Erythroblast (primary cell): ENCODE data around the gene TC2N.

Source experiments
- DNase-seq, 2 experiments: peaks; one replicate each; lab custom pipeline; 2025; lab: John Stamatoyannopoulos, UW
- GATA1 ChIP-seq: IDR thresholded peaks from 2 replicates; pipeline ENCODE4 v1.6.1; 2011; ENCODE audit warnings: low read depth, mild to moderate bottlenecking, control low read depth, low read length, moderate library complexity
- POLR2A ChIP-seq: IDR thresholded peaks from 2 replicates; pipeline ENCODE4 v1.6.1; 2011; ENCODE audit warnings: mild to moderate bottlenecking, low read length

Gene TC2N

DNA sequence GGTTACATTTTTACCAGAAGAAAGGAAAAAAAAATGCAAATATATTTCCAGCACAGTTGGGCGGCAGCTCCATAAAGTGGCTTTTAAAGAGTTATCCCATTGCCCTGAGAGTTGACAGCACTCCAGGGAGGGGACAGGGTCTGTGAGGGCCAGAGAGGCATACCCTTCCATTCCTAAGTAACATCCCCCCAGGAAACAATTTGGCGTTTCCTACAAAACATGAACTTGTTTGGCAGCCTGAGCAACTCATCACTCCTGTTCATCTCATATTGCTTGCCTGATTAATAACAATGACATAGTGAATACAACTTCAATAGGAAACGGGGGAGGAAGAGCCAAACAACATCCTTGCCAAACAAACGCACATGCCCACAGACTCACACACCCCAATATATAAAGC lies 23.3 kb downstream of the TC2N start:
- TF ChIP-seq POLR2A (no peak), GATA1 (no peak)

DNA sequence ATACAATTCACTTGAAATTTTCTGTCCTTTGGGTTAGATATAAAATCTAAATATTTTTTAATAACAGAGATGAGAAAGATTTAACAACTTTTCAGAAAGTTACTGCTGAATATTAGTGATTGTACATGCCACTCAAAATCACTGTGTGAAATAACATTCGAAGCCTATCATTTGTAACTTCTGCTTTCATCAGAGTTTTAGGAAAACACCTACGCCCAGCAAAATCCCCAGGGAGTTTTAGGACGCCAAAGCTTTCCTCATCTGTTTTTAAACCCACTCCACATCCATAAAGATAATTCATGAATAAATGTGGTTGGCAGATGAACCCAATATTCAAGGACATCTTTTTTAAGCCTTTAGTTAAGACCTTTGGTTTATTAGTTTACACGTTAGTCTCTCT lies 23.9 kb downstream of the TC2N start:
- DNase-seq = no peak
- TF ChIP-seq GATA1 (no peak), POLR2A (no peak)

More for the DNA sequence above, 23.3 kb downstream of the TC2N start:
- no peak for DNase-seq

DNA sequence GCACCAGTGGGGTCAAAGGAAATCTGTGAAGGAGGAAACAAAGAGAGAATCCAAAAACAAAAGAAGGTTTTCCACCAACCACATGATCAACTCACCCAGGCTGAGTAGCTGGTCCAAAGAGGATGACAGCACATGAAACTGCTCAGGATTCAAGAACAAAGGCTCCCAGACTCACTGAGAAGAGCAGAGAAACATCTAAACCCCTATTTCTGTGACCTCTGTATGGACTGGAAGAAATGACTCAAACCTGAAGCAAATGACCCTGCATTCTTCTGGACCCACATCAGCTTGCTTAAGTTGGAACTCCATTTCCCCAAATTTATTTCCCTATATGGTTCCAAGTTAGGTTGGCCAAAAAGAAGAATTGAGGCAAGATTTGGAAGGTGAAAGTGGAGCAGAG lies 26.3 kb downstream of the TC2N start:
- DNase-seq = no peak
- no peak for TF ChIP-seq GATA1
- no peak for TF ChIP-seq POLR2A

DNA sequence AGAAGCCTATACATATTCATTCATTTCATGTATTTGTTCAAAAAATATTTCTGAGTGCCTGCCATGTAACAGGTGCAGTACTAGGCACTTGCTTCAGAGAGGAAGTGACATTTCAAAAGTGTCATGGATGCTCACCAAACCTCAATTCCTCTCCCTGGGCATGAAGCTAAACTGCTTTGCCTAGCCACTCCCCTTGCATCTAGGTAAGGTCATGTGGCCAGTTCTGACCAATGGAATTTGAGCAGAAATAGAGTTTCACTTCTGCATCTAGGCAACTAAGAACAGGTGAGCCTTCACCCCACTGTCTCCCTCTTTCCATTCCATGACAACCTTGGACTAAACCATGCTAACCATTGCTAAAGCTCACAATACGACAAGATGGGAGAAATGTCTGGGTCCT lies 27.6 kb downstream of the TC2N start:
- DNase-seq = no peak
- TF ChIP-seq POLR2A (no peak), GATA1 (no peak)

DNA sequence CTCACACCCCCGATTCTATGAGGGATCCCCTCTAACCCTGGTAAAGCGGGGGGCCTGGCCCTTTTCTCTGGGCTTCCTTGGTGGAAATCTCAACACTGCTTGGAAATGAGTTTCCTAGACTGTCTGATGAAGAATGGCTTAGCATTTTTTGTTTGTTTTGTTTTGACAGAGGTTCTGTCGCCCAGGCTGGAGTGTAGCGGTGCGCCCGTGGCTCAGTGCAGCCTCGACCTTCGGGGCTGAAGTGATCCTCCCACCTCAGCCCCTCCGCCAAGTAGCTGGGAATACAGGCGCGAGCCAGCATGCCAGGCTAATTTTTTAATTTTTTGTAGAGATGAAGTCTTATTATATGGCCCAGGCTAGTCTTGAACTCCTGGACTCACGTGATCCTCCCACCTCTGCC lies 30.3 kb downstream of the TC2N start:
- no peak for DNase-seq
- TF ChIP-seq POLR2A (no peak), GATA1 (no peak)

DNA sequence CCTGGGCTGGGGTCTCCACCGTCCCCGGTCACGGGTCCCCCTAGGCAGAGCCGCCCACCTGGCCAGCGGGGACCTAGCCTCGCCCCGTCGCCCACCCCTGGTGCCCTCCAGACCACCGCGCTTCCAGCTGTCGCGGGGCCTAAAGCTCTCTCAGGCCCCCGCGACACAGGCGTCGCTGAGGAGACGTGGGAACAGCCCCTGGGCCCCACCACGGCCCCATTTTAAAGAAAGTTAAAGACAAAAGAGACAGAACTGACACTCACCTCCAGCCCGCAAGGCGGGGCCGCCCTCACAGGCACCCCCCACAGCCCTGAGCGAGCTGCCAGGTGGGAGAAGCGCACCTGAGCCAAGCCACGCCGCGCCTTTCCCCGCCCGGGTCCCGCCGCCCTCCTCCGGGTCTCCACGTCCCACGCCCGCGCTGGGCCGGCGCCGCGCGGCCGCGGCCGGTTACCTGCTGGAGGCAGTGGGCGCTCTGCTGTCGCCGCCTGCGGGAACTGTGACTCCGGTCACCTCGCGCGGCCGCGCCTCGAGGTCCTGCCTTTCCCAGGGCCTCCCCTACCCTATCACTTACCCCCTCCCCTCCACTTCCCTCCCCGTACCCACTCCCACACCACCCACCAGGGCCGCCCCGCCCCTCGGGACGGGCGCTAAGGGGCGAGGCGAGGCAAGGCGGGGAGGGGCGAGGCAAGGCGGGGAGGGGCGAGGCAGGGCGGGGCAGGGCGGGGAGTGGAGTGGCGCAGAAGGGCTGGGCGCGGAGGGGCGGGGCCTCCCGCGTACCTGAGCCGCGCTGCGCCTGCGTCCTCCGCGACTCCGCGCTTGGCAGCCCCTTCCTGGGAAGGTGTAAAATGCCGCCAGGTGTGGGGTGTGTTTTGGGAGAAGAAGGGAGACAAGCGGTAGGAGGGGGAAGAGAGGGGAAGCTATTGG lies 31.2 kb downstream of the TC2N start:
- DNase-seq = peak; percentile 43 to 58

DNA sequence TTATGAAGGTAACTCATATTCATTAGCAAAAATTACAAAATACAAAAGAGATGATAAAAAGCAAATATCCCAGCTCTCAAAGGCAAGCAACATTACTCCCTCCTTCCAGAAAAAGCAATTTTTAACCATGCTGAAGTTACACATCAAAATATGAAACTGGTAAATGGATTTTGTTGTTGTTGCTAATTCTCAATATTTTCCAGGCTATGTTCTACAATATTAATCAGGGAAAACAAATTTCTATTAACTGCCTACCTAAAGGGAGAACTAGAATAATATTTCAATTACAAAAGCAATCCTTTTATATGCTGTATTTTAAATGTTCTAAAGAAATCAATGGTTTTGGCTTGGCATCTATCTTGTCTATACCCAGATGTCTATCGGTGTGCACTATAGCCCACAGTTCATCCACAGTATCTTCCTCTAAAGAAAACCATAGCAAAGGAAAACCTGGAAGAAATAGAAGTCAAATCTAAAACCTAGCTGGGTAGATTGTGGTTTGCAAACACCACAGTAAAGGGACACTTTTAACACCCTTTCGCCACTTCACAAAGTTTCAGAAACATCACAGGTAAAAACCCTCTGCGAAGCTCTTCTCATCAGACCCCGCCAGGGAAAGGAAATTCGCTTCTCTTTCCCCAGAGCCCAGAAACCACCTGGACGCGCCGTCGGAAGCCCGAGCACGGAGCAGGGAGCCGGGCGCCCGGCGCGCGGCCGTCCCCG lies 32.0 kb downstream of the TC2N start:
- TF ChIP-seq POLR2A = no peak
- TF ChIP-seq GATA1 = no peak
- no peak for DNase-seq

More for the DNA sequence above, 31.2 kb downstream of the TC2N start:
- TF ChIP-seq GATA1 = no peak
- TF ChIP-seq POLR2A = no peak

DNA sequence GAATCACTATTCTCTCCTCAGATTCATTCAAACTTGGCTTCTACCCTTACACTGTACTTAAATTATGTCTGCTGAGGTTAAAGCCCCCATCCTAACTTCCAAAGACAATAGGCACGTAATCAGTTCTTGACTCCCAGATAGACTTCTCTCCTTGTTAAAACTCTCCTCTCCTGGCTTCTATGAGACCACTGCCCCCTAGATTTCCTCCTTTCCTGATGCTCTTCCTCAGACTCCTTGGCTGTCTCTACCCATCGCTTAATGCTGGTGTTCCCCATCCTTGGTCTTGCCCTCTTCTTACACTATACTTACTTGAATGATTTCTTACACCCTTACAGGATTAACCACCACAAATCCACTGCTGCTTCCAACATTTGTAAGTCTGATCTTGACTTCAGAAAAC lies 32.8 kb downstream of the TC2N start:
- no peak for TF ChIP-seq GATA1
- TF ChIP-seq POLR2A = no peak
- no peak for DNase-seq

DNA sequence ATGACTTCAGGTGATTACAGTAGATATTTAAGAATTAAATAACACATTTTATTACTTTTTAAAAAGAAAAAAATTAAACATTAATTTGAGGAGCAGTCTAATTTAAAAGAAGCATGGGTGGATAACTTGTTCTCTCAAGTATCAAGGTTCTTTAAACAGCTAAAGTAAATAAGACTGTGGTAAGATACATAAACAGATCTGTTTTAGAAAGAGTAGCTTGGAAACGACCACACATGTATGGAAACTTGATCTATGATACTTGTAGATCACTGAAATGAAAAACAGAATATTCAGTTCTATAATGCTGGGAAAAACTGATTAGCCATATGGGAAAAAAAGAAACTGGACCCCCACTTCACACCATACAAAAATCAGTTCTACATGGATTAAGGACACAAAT lies 36.0 kb downstream of the TC2N start:
- no peak for TF ChIP-seq POLR2A
- TF ChIP-seq GATA1 = no peak
- no peak for DNase-seq

DNA sequence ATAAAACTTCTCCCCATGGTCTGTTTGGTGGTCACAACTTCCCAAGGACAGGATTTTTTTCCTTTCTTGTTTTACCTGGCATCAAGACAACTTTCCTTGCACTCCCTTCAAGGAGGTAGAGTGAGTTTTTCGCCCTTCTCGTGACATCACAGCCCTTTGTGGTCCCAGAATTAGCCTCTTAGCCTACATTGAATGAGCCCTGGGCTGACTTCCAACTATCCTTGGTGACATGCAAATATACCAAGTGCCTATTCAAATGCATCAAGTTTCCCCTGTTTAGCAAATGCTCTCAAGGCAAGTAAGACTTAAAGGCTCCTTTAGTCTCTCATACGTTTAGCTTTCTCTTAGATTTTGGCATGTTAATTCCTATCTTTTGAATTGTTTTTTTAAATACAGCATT lies 36.6 kb downstream of the TC2N start:
- DNase-seq = no peak
- no peak for TF ChIP-seq GATA1
- no peak for TF ChIP-seq POLR2A

DNA sequence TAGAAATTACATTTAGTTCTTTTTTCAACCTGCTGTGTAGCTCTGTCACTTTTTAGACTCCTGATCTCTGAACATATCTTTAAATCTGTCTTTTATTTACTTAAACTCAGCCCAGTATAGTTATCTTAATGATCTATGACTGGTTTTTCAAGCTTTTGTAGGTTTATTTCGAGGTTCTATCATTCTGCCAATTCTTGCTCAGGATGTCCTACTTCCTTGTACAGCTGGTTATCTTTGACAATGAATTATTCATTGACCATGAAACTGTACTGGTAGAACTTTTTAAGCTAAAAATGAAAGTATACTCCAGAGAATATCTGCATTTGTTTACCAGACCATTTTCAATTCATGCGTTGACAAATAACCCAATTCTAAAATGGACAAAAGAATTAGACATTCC lies 37.8 kb downstream of the TC2N start:
- DNase-seq = no peak
- TF ChIP-seq POLR2A (no peak), GATA1 (no peak)

DNA sequence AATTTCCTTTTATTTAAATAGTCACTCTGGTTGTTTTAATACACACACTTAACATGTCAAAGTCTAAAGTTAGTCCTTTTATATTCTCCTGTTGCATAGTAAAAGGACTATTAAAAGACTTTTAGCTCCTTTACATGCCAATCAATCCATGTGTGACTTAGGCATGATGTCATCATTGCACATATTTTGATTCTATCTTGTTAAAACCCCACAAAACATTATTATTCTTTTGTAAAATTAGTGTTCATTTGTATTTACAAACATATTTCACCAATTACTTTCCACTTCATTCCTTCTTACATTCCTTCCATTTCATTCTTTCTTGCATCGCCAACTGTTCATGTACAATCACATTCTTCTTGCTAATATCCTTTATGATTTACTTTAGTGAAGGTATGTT lies 39.6 kb downstream of the TC2N start:
- DNase-seq = no peak
- no peak for TF ChIP-seq POLR2A
- TF ChIP-seq GATA1 = no peak

DNA sequence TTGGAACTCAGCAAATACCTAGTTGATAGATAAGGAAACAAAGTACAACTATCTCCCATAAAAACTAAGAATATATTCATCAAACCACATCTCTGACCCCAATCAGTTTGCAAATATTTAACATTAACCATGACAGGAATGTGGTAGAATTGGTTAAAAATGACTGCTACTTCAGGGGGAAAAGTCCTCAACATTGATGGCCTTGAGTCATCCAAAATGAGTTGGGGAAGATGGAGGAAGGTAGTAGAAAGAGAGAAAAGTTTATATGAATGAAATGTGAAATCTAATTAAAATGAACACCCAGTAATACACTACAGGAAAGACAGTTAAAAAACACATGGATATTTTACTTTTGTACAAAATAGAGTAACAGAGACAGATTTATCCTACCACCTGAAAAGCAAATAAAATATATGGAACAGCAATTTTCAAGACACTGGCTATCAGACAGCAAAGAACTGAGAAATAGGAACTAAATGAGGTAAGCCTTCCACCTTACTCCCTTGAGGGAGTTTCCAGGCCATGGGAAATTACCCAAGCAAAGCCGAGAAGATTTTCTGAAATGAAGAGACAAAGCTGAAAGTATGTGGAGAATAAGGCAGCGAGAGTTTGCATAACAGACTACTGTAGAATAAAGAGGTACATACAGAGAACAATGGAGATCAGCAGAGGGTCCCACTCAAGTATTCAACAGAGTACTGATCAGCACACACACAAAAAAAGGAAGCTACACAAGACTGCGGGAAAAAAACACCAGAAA lies 49.6 kb downstream of the TC2N start:
- no peak for DNase-seq
- no peak for TF ChIP-seq GATA1
- no peak for TF ChIP-seq POLR2A

DNA sequence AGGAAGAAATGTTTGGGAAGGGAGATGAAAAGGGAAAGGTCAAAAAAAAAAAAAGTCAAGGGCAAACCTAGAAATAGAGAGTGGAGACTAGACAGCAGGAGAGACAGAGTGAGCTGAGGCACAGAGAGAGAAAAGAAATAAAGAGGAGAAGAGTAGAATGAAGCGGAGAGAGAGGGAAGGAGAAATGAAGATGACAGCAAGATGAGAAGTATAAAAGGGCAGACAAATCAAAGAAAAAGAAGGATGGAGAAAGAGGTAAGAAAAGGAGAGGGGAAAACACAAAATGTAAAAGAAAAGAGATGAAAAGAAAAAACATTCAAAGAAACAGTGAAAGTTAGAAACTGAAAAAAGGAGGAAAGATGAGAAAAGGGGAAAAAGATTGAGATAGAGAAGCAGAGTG lies 53.0 kb downstream of the TC2N start:
- no peak for DNase-seq
- TF ChIP-seq POLR2A (no peak), GATA1 (no peak)

DNA sequence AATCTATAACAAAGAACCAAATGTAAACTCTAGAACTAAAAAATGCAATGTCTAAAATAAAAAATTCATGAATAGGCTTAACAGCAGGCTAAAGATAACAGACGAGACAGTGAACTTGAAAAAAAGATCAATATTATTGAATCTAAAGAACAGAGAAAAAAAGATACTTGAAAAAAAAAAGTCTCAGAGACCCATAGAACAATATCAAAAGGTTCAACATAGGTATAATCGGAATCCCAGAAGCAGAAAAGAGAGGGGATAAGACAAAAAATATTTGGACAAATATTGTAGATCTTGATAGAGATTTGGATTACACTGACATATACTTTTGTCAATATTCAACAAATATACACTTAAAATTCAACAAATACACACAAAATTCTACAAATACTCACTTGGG lies 56.6 kb downstream of the TC2N start:
- DNase-seq = no peak
- TF ChIP-seq GATA1 (no peak), POLR2A (no peak)
